ENCODE results near the gene ALDOB.

ALDOB gene

GRCh38 chr9:101435601-101436079 lies at the start of gene ALDOB:
Gene ALDOB, minus strand, starts transcription at chr9:101435774. Its CDS starts 4,887 bp downstream, at chr9:101430887.
- TF ChIP-seq CTCF (IDR thresholded peaks at IDR 0.05; ENCODE audit: low read length, missing control alignments), result no peak
- H3K4me3 ChIP-seq (replicated peaks; ENCODE audit: low read depth, low read length), result no peak within 1 kb of the TSS
- DNase-seq (ENCODE audit: low read depth), result no peak

GRCh38 chr9:101484046-101484445 lies 48.5 kb upstream of the ALDOB start:
- no peak for TF ChIP-seq CTCF (IDR thresholded peaks at IDR 0.05; ENCODE audit: low read length, missing control alignments)
- no peak overlapping the region for H3K4me3 ChIP-seq (replicated peaks; ENCODE audit: low read depth, low read length)
- no peak for DNase-seq (ENCODE audit: low read depth)

- TF ChIP-seq CTCF (IDR thresholded peaks at IDR 0.05; ENCODE audit: low read length, missing control alignments), result no peak
- no peak for DNase-seq (ENCODE audit: low read depth)
- no peak overlapping the region for H3K4me3 ChIP-seq (replicated peaks; ENCODE audit: low read depth, low read length)
Observed at GRCh38 chr9:101481261-101481660, 45.7 kb upstream of the ALDOB start.

GRCh38 chr9:101480386-101480785 lies 44.8 kb upstream of the ALDOB start:
- no peak for DNase-seq (ENCODE audit: low read depth)
- no peak overlapping the region for H3K4me3 ChIP-seq (replicated peaks; ENCODE audit: low read depth, low read length)
- no peak for TF ChIP-seq CTCF (IDR thresholded peaks at IDR 0.05; ENCODE audit: low read length, missing control alignments)

- no peak overlapping the region for H3K4me3 ChIP-seq (replicated peaks; ENCODE audit: low read depth, low read length)
- no peak for DNase-seq (ENCODE audit: low read depth)
- no peak for TF ChIP-seq CTCF (IDR thresholded peaks at IDR 0.05; ENCODE audit: low read length, missing control alignments)
Observed at GRCh38 chr9:101479338-101480030, 43.9 kb upstream of the ALDOB start.

GRCh38 chr9:101478906-101479305 lies 43.3 kb upstream of the ALDOB start:
- DNase-seq (ENCODE audit: low read depth), result no peak
- H3K4me3 ChIP-seq (replicated peaks; ENCODE audit: low read depth, low read length), result no peak overlapping the region
- no peak for TF ChIP-seq CTCF (IDR thresholded peaks at IDR 0.05; ENCODE audit: low read length, missing control alignments)

- no peak for DNase-seq (ENCODE audit: low read depth)
- no peak for TF ChIP-seq CTCF (IDR thresholded peaks at IDR 0.05; ENCODE audit: low read length, missing control alignments)
- no peak overlapping the region for H3K4me3 ChIP-seq (replicated peaks; ENCODE audit: low read depth, low read length)
Observed at GRCh38 chr9:101478444-101478843, 42.9 kb upstream of the ALDOB start.

All from fibroblast of pulmonary artery (primary cell).